RWPE2 (cell line): Measurements from ENCODE around the gene VDR.

Source experiments
- ATAC-seq: fragments of 200-7000 bp; cut with Tn5 transposase; 3 replicates; pipeline ENCODE4 v1.9.1; 2021; ENCODE audit warnings: low read depth
- DNase-seq: peaks from one replicate; pipeline ENCODE4 v3.0.0-alpha.2; 2020; ENCODE audit warnings: low spot score
- H3K27ac ChIP-seq: fragments of 450-650 bp; 2 replicates; pipeline ENCODE4 v1.5.1; 2017; ENCODE audit warnings: mild to moderate bottlenecking; ENCODE audit not compliant: poor library complexity, severe bottlenecking
- H3K27me3 ChIP-seq: fragments of 250-450 bp; sonication (Bioruptor Pico); 2 replicates; pipeline ENCODE4 v1.5.1; 2021; ENCODE audit warnings: mild to moderate bottlenecking, moderate library complexity; ENCODE audit not compliant: insufficient read depth, poor library complexity, severe bottlenecking
- H3K36me3 ChIP-seq: fragments of 250-450 bp; sonication (Bioruptor Pico); 2 replicates; pipeline ENCODE4 v1.5.1; 2020; ENCODE audit warnings: low read depth, mild to moderate bottlenecking, moderate library complexity
- H3K4me1 ChIP-seq: fragments of 250-450 bp; sonication (Bioruptor Pico); 2 replicates; pipeline ENCODE4 v1.5.1; 2021; ENCODE audit warnings: mild to moderate bottlenecking, moderate library complexity; ENCODE audit not compliant: insufficient read depth, poor library complexity, severe bottlenecking
- H3K4me3 ChIP-seq: fragments of 250-450 bp; sonication (Bioruptor Pico); 2 replicates; pipeline ENCODE4 v1.5.1; 2021; ENCODE audit warnings: mild to moderate bottlenecking, moderate library complexity; ENCODE audit not compliant: severe bottlenecking
- H3K9me3 ChIP-seq: fragments of 250-450 bp; sonication (Bioruptor Pico); 2 replicates; pipeline ENCODE4 v1.5.1; 2021; ENCODE audit warnings: mild to moderate bottlenecking, moderate library complexity; ENCODE audit not compliant: severe bottlenecking
- TF ChIP-seq, protein P1 (sequence below): fragments of 450-650 bp; IDR thresholded peaks from one replicate; pipeline ENCODE4 v1.5.1; 2017; ENCODE audit warnings: mild to moderate bottlenecking, moderate library complexity; ENCODE audit not compliant: poor library complexity, severe bottlenecking

The VDR gene

DNA sequence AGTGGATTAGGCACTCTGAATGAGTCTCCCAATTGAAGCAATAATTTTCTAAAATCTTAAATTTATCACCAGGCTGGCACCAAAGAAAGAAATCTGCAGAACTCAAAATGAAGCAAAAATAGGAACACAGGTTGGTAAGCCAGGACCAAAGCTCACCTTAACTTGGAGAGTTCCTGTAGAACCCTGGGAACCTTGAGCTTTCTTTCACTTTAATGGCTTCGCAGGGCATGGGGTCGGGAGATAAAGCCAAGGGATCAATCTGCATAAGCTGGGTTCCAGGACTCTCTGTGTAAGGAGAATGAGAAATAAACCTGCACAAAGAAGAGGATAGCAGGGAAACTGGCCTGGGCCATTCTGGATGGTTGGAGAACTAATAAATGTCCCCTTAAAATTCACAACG lies 8.3 kb upstream of the VDR start:
- H3K27me3 ChIP-seq: no peaks in the 10 kb centered on the region
- no peak for ATAC-seq
- H3K4me1 ChIP-seq: no peaks in the 10 kb centered on the region
- no peak overlapping the region for H3K27ac ChIP-seq
- DNase-seq: no peak
- H3K4me3 ChIP-seq: no peak overlapping the region
- TF ChIP-seq, protein P1, sequence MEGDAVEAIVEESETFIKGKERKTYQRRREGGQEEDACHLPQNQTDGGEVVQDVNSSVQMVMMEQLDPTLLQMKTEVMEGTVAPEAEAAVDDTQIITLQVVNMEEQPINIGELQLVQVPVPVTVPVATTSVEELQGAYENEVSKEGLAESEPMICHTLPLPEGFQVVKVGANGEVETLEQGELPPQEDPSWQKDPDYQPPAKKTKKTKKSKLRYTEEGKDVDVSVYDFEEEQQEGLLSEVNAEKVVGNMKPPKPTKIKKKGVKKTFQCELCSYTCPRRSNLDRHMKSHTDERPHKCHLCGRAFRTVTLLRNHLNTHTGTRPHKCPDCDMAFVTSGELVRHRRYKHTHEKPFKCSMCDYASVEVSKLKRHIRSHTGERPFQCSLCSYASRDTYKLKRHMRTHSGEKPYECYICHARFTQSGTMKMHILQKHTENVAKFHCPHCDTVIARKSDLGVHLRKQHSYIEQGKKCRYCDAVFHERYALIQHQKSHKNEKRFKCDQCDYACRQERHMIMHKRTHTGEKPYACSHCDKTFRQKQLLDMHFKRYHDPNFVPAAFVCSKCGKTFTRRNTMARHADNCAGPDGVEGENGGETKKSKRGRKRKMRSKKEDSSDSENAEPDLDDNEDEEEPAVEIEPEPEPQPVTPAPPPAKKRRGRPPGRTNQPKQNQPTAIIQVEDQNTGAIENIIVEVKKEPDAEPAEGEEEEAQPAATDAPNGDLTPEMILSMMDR: no peak
- H3K36me3 ChIP-seq: no peaks in the 10 kb centered on the region
- no peaks in the 10 kb centered on the region for H3K9me3 ChIP-seq

DNA sequence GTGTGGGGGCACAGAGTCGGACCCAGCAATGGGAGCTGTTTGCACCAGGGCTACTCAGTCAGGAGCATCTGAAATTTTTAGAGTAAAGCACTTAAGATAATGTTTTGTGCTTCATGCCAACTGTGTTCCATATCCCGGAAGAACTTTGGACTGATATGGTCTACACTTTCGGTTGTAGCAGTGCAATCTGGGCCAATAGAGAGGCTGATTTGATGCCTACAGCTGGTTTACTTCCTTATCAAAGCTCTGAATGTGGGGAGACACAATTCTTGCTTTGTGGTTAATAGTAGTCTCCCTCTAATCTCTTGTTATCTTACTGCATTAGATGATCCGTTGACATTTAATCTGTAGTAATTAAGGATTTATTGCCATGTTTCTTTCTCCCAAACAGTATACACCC lies 7.8 kb upstream of the VDR start:
- no peak overlapping the region for H3K4me3 ChIP-seq
- TF ChIP-seq, protein P1: no peak
- H3K36me3 ChIP-seq: no peaks in the 10 kb centered on the region
- DNase-seq (no peak), ATAC-seq (no peak)
- H3K27me3 ChIP-seq: no peaks in the 10 kb centered on the region
- H3K9me3 ChIP-seq: no peaks in the 10 kb centered on the region
- H3K4me1 ChIP-seq: no peaks in the 10 kb centered on the region
- H3K27ac ChIP-seq: no peak overlapping the region

DNA sequence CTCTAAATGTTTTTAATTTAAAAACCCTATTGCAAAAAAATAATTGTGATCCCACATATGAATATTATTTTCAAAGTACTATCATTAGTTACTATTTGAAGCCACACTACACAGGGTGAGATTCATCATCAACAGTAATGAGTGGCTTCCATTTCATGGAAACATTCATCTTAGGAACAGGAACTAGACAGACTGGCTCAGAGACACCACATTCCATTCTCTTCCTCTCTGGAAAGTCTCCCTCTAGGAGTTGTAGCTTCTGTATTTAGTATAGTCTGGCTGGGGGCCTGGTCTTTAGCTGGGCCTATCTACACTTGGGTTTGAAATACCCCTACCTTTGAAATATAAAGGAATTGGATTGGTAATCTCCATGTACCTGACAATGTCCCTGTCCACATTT lies 6.2 kb upstream of the VDR start:
- Histone ChIP-seq H3K27ac (no peak overlapping the region), H3K9me3 (no peaks in the 10 kb centered on the region), H3K36me3 (no peaks in the 10 kb centered on the region), H3K27me3 (no peaks in the 10 kb centered on the region), H3K4me1 (no peaks in the 10 kb centered on the region), H3K4me3 (no peak overlapping the region)
- DNase-seq (no peak), ATAC-seq (no peak)
- TF ChIP-seq, protein P1: no peak

- H3K27me3 ChIP-seq: no peaks in the 10 kb centered on the region
- no peak for DNase-seq
- no peak for ATAC-seq
- no peak overlapping the region for H3K4me3 ChIP-seq
- H3K4me1 ChIP-seq: peaks cover 5% of the 10 kb centered on the region
- TF ChIP-seq, protein P1: no peak
- H3K36me3 ChIP-seq: no peaks in the 10 kb centered on the region
- no peak overlapping the region for H3K27ac ChIP-seq
- H3K9me3 ChIP-seq: no peaks in the 10 kb centered on the region
These were observed 5.7 kb upstream of the VDR start for GRCh38 chr12:47910486-47910885.

- no peaks in the 10 kb centered on the region for H3K27me3 ChIP-seq
- ATAC-seq: no peak
- no peak overlapping the region for H3K27ac ChIP-seq
These were observed 5.2 kb upstream of the VDR start for GRCh38 chr12:47909839-47910465.

More at GRCh38 chr12:47909839-47910465, 5.2 kb upstream of the VDR start:
- Histone ChIP-seq H3K4me1 (peaks cover 5% of the 10 kb centered on the region), H3K36me3 (no peaks in the 10 kb centered on the region), H3K9me3 (no peaks in the 10 kb centered on the region), H3K4me3 (no peak overlapping the region)
- DNase-seq: no peak
- TF ChIP-seq, protein P1: no peak
